DMS53 treated with DMSO at 0.1 percent for 48 hours (cell line): ENCODE results near the gene OTUD3.
A peak's percentile ranks its signal among the peaks of the same experiment; 100 is the strongest.
"Not testable (repeated sequence)": the region's sequence is repeated elsewhere in the genome, so short reads cannot be mapped to it uniquely, and the experiment has no call there.

Experiments used
- DNase-seq: peaks from one replicate; lab custom pipeline; 2025; ENCODE audit not compliant: unreplicated experiment; lab: John Stamatoyannopoulos, UW

Gene OTUD3

GRCh38 chr1:19910650-19911049 is 28.5 kb downstream of the OTUD3 start:
- no peak for DNase-seq

- DNase-seq, result peak; percentile 62
Measured at GRCh38 chr1:19918057-19918456, 35.9 kb downstream of the OTUD3 start.

DNA sequence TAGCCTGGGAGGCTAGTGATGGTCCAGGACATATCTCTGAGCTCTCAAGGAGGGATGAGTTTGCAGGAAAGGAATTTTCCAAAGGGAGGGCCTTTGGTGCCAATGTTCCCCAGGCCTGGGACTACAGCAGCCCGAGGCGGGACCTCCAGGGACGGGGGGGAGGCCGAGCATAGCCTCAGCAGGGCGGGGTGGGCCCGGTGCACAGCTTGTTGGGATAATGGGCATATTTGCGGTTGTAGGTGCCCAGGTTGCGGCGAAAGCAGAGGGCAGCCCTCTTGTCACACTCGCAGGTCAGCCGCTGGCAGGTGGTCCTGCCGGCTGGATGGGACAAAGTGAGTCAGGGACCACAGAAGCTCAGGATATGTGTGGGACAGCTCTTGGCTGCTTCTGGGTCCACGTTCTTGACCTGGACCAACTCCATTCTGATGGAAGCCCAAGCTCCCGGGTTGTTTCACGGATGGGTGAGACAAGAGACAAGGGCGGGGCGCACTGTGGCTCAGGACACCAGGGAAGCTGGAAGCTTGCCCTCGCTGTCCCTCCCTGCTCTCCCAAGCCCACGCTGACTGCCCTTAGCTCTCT is 38.0 kb downstream of the OTUD3 start:
- DNase-seq, result no peak

GRCh38 chr1:19921310-19921709 is 39.1 kb downstream of the OTUD3 start:
- DNase-seq, result peak; percentile 94

DNA sequence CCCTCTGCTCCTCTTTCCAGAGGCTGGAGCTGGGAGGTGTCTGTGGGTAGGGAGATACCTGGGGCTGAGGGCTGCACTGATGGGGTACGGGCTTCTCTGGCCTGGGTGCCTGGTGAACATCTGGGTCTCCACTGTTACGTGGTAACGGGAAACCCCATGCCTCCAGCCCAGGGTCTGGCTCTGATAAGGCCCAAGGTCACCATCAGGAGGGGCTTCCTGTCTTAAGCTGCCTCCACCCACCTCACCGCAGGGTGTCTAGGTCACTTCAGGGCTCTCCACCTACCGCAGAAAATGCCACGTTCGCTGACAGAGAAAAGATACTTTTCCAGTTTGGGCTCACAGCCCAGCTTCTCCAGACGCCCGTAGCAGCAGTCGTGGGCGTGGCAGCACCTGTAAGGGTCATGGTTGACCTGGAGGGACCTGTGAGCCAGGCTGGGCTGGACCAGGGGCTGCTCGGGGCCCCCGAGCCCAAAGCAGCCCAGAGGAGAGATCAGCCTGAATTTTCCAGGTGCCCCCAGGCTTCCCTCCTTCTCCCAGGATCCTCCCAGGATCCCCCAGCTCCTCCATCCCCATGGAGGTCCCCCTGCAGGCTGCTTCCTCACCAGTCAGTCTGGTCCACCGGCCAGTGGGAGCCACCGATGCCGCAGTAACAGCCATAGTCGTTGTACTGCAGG is 40.0 kb downstream of the OTUD3 start:
- no peak for DNase-seq

- DNase-seq, result no peak
Measured at GRCh38 chr1:19923137-19923952, 41.1 kb downstream of the OTUD3 start, which contains the start of gene PLA2G2E. PLA2G2E (minus strand) TSS chr1:19923617; CDS start chr1:19923559, 58 bp downstream.

GRCh38 chr1:19923953-19924346 is 41.8 kb downstream of the OTUD3 start:
- DNase-seq, result no peak

DNA sequence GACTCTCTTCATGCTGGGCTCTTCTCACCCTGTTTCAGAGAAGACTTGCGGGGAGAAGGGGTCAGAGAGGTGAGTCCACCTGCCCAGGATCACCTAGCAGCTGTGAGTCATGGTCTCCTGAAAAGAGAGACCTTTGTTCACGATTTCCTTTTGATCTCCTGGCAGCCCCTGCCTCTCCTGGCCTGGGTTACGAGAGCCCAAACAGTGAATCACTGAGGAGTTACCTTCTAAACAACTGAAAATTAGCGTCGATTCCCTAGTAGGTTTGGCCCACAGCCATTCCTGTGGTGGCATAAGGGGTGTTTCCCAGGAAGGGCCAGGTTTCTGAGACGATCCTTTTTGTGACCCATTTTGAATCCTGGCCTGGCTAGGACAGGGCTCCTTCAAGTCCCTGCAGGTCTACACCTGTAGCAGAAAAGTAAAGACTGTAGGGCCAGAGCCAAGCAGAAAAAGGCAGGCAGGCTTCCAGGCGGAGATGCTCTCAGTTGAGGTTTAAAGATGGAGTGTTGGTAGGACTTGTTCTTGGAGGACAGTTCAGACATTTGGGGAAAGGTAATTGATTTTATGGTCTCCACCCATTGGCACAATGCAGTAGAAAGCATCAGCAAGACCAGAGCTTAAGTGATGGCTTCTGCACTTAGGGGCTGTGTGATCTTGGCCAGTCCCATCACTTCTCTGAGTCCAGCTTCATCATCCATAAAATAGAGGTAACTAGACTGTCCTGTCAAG is 43.3 kb downstream of the OTUD3 start:
- peak; percentile 89 for DNase-seq

- peak; percentile 88 for DNase-seq
Measured at GRCh38 chr1:19926296-19927129, 44.3 kb downstream of the OTUD3 start.

GRCh38 chr1:19927130-19927421 is 44.9 kb downstream of the OTUD3 start:
- DNase-seq, result not testable (repeated sequence)

DNA sequence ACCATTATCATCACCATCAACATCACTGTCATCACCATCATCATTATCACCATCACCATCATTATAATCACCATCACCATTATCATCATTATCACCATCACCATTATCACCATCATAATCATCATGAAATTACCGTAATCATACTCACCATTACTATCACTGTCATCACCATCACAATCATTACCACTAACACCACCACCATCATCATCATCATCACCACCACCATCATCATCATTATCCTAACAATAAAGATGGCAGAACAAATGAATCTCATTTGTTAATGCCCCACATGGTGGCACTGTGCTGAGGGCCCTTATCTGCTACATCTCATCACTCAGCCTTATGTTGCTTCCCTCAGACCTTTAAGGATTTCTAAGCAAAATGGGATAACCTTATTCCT is 50.7 kb downstream of the OTUD3 start:
- no peak for DNase-seq

DNA sequence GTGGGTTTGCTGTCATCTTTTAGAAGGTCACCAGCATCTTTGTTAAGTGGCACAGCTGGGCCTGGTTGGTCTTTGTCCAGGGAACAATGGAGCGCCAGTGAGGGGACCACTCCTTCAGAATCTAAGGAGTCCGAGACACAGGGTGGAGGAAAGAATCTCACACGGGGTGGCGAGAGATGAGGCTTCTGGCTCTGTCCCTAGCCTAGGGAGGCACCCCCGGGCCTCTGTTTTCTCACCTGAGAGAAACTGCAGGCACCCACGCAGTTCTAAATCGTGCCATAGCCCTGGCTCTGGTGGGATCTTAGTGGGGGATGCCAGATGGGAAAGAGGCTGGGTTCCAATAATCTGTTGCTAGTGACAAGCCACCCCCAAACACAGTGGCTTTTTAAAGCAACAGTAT is 52.1 kb downstream of the OTUD3 start:
- no peak for DNase-seq

DNA sequence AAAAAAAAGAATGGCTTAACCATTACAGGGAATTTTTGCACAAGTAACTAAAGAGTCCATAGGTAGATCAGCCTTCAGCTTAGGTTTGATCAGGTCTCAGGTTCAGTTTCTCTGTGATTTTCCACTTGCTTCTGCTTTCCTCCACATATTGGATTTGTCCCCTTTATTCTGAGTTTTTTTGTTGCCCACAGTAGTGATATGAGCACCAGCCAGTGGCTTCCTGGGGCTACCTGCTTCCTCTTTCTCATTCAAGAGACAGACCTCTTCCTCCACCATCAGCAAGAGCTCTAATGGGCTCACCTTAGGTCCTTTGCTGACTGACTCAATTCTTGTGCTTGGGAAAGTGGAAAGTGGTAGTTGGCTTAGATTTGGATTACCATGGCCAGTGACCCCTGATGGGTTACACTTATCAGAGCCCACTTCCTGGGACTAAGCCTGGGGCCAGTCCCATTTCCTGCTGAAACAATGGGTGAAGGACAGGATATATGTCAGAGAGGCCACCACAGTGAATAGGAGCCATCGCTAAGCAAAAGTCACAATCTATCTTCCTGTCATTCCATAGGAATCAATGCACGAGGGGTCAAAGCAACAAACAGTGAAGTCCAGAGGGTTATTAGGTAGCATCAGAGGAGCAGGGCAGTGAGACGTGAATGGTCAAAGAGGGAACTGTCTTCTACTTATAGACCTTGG is 54.0 kb downstream of the OTUD3 start:
- DNase-seq, result no peak

DNA sequence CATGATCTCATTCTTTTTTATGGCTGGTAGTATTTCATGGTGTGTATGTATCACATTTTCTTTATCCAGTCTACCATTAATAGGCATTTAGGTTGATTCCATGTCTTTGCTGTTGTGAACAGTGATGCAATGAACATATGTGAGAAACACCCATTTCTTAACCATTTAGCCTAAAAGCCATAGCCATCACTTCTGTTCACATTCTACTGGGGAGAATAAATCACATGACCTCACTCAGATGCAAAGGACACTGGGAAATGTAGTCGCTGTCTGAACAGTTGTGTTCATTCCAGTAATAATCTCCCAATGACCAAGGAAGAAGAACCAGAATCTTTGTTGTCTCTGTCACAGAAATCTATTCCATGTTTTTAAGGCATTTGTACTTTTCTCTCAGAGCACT is 56.3 kb downstream of the OTUD3 start:
- no peak for DNase-seq

DNA sequence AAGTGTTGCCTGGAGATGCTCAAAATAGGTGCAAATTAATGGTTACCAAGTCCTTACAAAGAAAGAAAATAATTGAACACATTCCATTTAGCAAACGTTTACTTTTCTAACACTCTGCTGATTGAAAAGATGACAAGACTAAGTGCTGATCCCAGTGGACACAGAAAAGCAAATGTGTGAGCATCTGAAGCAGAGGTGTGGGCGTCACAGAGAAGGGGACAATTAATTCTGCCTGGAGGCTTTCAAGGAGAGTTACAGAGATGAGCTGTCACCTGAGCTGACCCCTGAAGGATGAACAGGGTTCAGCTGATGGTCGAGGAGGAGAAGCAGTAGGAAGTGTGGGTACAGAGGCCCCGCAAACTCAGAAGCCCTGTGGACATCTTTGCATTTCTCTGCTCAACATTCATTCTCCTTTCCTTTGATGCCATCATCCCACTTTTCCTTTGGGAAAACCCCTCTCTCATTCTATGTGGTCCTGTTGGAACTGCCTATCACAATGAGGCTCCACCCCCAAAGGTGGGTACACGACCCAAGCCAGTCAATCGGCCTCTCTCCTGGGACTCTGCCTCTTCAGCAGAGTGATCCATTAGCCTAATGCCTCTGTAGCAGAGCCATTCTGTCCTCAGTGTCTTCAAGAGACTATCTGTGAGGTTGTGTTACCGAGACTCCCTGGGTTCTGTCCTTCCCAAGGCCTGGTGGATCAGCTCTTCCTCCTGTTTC is 58.5 kb downstream of the OTUD3 start:
- no peak for DNase-seq

GRCh38 chr1:19941206-19941568 is 59.0 kb downstream of the OTUD3 start:
- DNase-seq, result no peak

DNA sequence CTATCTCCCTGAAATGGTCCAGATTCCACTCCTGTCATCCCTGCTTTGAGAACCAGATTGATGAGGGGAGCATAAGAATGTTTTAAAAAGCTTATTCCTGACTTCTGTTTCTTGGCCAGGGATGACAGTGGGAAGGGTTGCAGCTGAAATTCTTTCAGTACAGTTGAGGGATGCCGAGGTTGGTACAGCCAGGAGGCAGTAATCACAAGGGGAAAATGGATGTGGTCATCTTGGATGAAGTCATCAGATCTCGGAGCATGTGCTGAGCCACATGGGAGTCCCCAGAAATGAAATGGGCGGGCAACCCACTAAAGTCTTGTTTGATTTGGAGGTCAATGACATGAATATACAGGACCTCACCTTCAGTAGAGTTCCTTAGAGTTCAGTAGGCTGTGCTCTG is 59.9 kb downstream of the OTUD3 start:
- DNase-seq, result no peak

GRCh38 chr1:19942657-19943056 is 60.5 kb downstream of the OTUD3 start:
- DNase-seq, result no peak

DNA sequence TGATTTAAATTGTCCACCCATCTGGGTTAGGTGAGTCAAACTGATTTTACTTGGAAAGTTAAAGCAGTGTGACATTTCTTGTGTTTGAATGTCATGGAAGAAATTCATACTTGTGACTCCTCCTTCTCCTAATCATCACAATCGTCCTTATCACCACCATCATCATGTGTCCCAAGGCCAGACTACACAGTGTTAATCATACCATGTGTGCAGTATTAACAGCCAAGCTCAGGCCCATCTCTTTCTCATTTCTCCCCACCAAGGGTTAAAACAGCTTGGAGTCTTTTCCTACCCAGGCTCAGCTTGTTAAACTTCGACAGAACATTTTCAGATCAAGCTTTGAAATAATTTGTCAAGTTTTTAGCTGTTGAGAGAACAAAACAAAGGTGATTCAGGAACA is 63.7 kb downstream of the OTUD3 start:
- DNase-seq, result no peak

- DNase-seq, result no peak
Measured at GRCh38 chr1:19946331-19946751, 64.1 kb downstream of the OTUD3 start.
